ENCODE data around the gene C1RL.
"Not testable (repeated sequence)": the region's sequence is repeated elsewhere in the genome, so short reads cannot be mapped to it uniquely, and the experiment has no call there.

DNA sequence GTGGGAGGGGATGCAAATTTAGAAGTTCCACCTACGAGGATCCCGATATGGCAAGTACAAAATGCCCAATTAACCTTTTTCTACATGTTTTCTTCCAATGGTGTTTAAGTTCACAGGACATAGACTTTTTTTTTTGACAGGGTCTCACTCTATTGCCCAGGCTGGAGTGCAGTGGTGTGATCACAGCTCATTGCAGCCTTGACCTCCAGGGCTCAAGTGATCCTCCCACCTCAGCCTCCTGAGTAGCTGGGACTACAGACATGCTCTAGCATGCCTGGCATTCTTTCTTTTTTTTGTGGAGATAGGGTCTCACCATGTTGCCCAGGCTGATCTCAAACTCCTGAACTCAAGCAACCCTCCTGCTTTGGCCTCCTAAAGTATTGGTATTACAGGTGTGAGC lies 53.3 kb downstream of the C1RL start:
- TF ChIP-seq, protein P1, sequence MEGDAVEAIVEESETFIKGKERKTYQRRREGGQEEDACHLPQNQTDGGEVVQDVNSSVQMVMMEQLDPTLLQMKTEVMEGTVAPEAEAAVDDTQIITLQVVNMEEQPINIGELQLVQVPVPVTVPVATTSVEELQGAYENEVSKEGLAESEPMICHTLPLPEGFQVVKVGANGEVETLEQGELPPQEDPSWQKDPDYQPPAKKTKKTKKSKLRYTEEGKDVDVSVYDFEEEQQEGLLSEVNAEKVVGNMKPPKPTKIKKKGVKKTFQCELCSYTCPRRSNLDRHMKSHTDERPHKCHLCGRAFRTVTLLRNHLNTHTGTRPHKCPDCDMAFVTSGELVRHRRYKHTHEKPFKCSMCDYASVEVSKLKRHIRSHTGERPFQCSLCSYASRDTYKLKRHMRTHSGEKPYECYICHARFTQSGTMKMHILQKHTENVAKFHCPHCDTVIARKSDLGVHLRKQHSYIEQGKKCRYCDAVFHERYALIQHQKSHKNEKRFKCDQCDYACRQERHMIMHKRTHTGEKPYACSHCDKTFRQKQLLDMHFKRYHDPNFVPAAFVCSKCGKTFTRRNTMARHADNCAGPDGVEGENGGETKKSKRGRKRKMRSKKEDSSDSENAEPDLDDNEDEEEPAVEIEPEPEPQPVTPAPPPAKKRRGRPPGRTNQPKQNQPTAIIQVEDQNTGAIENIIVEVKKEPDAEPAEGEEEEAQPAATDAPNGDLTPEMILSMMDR (IDR thresholded peaks at IDR 0.05): not testable (repeated sequence)
- TF ChIP-seq POLR2A (IDR thresholded peaks at IDR 0.05): not testable (repeated sequence)
